ENCODE data around the gene SUPT20HL1. TPM values are rescaled to one million over a fixed set of nuclear protein-coding genes. Genes with fewer than 3 reads are reported as not detected.
"Not testable (repeated sequence)": the region's sequence is repeated elsewhere in the genome, so short reads cannot be mapped to it uniquely, and the experiment has no call there.

Gene SUPT20HL1
- total RNA-seq, 2 experiments from 2014 or later: 0.11 TPM; not detected in 1

DNA sequence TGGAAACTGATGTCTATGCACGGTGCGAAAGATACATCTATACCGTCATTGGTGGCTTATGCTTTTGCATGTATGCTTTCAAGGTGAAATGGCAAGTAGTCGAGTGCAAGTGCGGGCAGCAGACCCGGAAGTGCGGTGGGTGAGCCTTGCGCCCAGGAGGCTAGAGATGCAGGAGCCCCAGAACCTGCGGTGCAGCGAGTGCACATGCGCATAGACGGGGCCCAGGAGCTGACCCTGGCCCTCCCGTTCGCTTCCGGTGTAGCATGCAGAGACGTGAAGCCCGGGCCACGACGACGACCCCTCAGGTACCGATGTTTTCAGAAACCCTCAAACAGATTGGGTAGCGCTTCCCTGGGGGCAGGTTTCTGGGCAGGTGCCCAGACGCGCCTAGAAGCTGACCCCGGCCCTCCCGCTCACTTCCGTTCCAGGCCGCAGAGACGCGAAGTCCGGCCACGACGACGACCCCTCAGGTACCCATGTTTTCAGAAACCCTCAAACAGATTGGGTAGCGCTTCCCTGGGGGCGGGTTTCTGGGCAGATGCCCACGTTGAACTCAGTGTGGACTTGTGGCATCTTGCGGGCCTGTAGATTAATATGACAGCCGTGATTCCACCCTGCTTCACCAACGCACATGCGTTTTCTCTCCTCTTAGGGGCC is 1.8 kb downstream of the SUPT20HL1 start:
- CTCF ChIA-PET, POLR2A ChIA-PET: not testable (repeated sequence)

DNA sequence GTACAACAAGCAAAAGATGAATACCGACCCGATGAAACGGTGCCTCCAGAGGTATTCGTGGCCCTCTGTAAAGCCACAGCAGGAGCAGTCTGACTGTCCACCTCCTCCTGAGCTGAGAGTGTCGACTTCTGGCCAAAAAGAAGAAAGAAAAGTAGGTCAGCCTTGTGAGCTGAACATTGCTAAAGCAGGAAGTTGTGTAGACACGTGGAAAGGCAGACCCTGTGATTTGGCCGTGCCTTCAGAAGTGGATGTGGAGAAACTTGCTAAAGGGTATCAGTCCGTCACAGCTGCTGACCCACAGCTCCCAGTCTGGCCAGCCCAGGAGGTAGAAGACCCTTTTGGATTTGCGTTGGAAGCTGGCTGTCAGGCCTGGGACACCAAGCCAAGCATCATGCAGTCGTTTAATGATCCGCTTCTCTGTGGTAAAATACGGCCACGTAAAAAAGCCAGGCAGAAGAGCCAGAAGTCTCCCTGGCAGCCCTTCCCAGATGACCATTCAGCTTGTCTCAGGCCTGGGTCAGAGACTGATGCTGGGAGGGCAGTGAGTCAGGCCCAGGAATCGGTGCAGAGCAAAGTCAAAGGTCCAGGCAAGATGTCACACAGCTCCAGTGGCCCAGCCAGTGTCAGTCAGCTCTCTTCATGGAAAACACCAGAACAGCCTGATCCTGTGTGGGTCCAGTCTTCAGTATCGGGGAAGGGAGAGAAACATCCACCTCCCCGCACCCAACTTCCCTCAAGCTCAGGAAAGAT is 3.2 kb downstream of the SUPT20HL1 start:
- POLR2A ChIA-PET, CTCF ChIA-PET: not testable (repeated sequence)

DNA sequence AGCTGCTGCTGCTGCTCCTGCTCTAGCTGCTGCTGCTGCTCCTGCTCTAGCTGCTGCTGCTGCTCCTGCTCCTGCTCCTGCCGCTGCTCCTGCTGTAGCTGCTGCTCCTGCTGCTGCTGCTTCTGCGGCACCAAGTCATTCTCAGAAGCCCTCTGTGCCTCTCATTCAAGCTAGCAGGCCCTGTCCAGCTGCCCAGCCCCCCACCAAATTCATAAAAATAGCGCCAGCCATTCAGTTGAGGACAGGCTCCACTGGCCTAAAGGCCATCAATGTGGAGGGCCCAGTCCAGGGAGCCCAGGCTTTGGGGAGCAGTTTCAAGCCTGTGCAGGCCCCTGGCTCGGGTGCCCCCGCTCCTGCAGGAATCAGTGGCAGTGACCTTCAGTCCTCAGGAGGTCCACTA is 3.9 kb downstream of the SUPT20HL1 start:
- CTCF ChIA-PET: no interaction called here
- POLR2A ChIA-PET: no interaction called here

DNA sequence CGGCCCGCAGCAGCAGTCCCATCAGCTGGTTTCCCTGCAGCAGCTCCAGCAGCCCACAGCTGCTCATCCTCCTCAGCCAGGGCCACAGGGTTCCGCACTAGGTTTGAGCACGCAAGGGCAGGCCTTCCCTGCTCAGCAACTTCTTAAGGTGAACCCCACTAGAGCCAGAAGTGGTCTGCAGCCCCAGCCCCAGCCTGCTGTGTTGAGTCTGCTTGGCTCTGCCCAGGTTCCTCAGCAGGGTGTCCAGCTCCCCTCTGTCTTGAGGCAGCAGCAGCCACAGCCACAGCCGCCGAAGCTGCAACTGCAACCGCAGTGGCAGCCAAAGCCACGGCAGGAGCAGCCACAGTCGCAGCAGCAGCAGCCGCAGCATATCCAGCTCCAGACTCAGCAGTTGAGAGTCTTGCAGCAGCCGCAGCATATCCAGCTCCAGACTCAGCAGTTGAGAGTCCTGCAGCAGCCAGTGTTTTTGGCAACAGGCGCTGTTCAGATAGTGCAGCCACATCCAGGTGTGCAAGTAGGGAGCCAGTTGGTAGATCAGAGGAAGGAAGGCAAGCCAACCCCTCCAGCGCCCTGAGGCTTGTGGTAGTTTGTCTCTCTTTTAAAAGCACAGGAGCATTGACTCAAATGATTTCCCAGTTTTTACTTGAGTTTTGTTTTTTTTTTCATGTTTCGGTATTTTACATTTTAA is 4.6 kb downstream of the SUPT20HL1 start:
- ChIA-PET CTCF (no interaction called here), POLR2A (no interaction called here)

DNA sequence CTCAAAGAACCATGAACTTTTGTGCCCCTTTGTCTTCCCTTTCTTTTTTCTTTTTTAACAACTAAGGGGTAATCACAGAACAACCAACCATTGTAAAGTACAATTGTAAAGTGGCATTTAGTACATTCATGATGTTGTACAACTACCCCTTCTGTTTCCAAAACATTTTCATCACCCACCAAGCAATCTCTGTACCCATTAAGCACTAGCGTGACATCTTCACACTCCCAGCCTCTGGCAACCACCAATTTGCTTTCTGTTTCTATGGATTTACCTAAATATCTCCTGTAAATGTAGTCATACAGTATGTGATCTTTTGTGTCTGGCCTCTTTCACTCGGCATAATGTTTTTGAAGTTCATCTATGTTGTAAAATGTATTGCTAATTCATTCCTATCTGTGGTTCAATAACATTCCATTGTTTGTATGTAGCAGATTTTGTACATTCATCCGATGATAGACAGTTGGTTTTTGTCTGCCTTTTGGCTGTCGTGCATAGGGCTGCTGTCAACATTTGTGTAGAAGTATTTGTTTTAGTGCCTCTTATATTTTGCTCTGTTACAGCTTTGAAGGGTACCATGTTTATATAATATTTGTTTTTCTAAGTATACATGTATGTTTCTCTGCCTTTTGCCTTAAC is 6.4 kb downstream of the SUPT20HL1 start:
- CTCF ChIA-PET, POLR2A ChIA-PET: not testable (repeated sequence)

DNA sequence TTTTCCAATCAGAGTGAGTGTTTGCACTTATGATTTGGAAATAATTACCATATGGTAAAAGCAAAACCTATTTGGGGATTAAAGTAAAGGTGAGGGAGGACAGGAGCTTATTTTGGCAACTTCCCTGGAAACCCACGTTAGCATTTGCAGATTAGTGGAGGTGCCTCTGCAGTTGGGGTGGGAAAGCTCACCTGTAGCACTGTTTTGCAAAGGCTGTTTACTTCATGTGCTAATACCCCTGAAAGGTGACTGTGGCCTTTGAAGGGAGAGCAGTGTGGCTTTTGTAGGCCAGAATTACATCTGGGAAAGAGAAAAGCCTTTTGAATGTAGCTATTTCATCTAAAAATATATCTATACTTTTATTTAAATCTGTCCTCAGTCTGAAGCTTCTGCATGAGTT is 9.4 kb downstream of the SUPT20HL1 start:
- ChIA-PET POLR2A (no interaction called here), CTCF (no interaction called here)

DNA sequence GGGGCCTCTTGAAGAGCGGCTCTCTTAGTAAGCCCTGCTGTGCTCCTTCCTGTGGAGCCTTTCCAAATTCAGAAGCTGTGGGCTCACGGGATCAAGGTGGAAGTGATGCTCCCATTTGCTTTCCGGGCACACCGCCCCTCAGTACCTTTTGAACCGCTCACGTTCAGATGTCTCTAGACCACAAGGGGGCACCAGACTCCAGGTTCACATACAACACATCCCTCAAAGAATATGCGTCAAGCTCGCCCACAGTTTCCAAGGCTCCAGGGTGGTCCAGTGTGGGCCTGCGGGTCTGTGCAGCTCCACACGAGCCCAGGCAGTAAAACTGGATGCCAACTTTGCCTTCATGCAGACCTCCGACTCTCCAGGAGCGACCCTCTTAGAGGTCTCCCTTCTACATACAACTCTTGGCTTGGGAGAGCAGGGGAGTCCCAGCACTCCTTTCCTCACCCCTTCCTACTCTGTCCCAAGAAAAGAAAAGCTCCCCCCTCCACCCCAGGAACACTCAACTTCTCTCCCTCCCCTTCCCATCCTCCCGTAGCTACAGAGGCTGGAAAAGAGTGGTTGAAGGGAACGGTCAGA is 11.0 kb downstream of the SUPT20HL1 start:
- POLR2A ChIA-PET: no interaction called here
- CTCF ChIA-PET: interaction anchor here (0.6 to 1.4 kb wide), 5 partner anchors 18 to 190 kb away, joined by 3 to 5 read pairs (median 3); no protein-coding TSS in a partner anchor

DNA sequence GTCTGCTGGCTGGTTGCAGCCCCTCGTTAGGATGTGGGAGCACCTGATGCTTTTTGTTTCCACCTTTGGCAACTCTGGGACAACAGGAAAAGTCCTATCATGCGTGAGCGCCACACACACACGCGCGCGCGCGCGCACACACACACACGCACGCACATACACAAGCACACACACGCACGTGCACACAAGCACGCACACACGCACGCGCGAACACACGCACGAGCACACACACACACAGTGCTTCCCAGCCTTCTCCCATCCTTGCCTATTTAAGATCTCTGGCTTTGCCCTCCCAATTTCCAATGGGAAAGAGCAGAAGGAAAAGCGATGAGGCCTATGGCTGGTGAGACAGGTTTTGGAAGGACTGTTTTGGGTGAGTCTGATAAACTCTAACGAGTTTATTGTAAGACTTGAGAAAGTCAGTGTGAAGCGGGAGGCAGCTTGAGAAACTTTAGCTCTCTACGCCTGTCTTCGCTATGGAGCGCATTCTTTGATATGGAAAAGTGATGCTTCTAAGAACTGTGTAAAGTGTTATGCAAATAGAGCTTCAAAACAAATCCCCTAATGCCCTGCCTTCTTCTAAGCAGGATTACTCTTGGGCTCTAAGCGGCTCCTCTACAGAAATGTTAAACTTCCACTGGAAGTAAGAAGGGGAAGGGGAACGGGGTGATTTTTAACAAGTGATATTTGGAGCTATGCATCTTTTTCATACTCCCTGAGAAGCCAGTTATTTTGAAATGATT is 11.8 kb downstream of the SUPT20HL1 start:
- CTCF ChIA-PET: interaction anchor here (0.6 to 1.1 kb wide), 4 partner anchors 19 to 127 kb away, joined by 3 to 5 read pairs (median 4); no protein-coding TSS in a partner anchor
- POLR2A ChIA-PET: no interaction called here

DNA sequence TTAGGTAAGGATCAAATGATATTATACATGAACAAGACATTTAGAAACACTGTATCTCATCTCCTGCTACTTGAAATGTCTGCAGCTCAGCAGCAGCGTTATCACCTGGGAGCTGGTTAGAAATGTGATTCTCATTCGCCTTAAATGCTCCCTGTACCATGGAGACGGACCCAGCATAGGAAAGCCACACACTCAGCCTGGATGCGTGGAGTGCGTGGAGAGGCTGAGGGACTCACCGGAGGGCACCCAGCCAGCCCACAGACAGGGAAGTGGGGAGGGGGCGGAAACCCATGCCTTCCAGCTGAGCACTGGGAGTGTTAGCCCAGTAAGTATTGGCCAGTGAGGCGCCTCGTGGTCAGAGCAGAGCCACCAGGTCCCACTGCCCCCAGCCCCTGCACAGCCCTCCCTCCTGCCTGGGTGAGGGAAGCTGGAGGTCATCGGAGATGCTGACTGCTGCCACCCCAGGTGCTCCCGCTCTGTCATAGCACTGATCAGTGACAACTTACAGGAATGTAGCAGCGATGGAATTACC is 15.2 kb downstream of the SUPT20HL1 start:
- POLR2A ChIA-PET: no interaction called here
- CTCF ChIA-PET: no interaction called here

DNA sequence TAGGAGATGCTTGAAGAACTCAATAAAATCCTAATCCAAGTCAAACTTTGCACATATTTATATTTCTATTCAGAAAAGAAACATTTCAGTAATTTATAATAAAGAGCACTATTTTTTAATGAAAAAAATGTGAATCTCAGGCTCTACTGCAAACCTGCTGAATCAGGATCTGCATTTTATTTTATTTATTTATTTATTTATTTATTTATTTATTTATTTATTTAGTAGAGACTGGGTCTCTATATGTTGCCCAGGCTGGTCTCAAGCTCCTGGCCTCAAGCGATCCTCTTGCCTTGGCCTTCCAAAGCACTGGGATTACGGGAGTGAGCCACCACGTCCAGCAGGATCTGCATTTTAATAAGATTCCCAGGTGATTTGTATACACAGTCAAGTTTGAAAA is 16.0 kb downstream of the SUPT20HL1 start:
- POLR2A ChIA-PET: no interaction called here
- CTCF ChIA-PET: no interaction called here

DNA sequence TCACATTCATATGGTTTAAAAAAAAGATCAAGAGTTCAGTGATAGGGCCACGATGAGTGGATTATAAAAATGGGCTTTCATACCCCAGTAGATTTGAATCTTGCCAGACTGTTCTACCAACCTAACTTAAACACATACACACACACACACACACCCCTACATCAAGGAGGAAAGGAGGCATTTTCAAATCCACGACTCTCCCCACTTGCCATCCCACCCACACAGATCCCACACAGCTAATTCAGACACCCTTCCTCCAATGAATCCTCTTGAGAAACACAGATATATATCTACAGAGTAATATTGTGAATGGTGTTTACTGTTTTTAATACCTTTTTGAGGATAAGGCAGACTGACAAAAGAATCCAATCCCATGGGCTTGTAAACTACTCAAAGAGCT is 16.8 kb downstream of the SUPT20HL1 start:
- POLR2A ChIA-PET: no interaction called here
- CTCF ChIA-PET: no interaction called here

DNA sequence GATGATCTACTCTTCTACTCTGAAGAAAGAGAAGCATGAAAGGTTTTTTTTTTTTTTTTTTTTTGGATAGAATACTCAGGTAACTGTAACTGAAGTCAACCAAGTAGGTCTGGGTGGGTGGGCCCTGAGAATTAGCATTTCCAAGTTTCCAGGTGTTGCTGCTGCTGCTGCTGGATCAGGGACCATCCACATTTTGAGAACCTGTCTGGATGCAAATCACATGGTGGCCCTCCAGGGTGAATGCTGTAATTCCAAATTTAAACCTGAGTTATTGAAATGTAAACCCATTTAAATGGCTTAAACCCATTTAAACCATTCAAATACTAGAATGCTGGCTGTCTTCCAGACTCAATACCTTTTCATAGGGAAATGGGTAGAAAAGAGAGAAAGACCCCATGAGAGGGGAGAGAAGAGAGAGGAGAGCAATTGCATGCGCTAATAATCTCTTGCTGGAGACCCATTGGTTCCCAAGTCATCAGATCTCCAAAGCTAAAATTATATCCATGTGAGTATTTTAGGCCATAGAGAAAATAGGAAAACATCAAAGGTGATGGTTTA is 17.6 kb downstream of the SUPT20HL1 start:
- CTCF ChIA-PET: no interaction called here
- POLR2A ChIA-PET: no interaction called here

DNA sequence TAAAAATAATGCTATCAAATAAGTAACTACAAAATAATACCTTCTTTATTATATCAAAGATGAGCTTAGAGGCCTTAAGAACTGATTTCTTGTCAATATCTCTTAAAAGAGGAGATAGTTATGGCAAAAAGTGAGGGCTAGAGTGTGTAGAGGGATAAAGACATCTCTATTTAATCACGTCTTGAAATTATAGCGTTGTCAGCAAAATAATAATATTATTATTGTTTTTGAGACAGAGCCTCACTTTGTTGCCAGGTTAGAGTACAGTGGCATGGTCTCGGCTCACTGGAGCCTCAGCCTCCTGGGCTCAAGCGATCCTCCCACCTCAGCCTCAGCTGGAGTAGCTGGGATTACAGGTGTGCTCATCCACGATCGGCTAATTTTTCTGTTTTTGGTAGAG is 18.3 kb downstream of the SUPT20HL1 start:
- POLR2A ChIA-PET: no interaction called here
- CTCF ChIA-PET: no interaction called here

DNA sequence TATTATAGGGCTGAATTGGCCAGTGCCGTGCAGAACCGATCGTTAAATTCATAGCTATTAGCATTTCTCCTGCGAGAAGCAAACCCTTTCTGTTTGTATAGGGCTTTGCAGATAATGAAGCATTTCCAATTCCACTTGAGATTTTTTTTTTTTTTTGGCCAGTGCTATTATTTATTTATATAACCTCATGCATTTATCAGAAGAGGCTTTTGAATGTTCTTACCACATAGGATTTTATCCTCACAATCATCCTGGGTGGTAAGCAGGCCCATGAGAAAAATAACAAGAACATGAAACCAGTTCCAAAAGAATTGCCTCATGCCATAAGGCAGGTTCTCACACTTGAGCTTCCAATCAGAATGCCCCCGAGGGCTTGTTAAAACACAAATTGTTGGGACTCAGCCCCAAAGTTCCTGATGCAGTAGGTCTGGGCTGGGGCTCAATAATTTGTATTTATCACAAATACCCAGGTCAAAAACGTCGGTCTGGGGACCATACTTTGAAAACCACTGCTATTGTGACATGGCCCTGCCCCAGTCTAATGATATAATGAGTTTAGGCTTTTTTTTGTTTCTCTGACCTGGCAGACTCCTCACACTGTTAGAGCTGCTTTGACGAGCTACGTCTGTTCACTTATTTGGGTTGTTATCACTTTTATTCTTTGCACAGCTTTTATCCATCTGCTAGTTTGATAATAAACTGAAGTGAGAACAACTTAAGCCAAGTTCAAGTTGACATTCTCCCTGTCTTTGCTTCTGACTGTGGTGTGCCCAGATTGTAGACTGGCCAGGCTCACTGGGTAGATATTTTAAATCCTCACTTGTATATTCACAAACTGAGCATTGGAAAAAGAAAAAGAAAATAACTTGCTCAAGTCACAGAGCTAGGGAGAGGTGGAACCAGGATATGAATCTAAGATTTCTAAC is 20.1 kb downstream of the SUPT20HL1 start:
- ChIA-PET CTCF (no interaction called here), POLR2A (no interaction called here)

DNA sequence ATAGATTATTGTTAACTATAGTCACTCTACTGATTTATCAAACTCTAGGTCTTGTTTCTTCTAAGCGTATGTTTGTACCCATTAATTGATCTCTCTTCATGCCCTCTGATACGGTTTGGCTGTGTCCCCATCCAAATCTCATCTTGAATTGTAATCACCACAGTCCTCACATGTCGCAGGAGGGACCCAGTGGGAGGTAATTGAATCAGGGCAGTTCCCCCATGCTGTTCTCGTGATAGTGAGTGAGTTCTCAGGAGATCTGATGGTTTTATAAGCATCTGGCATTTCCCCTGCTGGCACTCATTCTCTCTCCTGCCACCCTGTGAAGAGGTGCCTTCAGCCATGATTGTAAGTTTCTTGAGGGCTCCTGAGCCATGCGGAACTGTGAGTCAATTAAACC is 21.9 kb downstream of the SUPT20HL1 start:
- CTCF ChIA-PET, POLR2A ChIA-PET: not testable (repeated sequence)

DNA sequence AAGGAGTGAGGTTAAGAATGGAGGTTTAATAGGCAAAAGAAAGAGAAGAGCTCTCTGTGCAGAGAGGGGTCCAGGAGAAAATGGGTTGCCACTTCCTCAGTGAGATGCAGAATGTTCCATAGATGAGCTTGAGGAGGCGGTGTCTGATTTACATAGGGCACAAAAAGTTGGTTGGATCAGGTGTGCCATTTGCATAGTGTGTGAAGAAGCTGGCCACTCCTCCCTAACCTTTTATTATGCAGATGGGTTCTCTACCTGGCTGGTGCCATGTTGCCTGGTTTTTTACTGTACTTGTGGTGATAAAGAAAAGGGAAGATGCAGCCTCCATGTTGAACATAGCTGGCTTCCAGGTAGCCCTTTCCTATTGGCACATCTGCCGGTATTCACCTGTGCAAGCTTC is 27.3 kb downstream of the SUPT20HL1 start:
- CTCF ChIA-PET: no interaction called here
- POLR2A ChIA-PET: no interaction called here

DNA sequence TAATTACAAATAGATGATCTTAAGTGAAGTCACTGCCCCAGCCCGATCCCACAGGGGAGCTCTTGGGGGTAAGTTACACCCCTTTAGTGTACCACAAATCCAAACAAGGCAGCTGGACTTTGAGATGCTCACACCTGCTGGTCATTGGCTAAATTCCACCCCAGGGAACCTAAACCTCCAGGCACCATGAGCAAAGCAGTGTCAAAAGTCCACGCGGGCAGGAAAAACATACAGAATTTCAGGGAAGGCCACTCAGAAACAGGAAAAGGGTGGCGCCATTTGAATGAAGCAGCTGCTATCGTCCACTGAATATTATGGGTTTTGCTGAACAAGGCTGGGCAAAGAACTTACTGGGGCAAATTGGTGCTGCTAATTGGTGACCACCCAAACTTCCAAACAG is 30.9 kb downstream of the SUPT20HL1 start:
- ChIA-PET CTCF (no interaction called here), POLR2A (no interaction called here)

DNA sequence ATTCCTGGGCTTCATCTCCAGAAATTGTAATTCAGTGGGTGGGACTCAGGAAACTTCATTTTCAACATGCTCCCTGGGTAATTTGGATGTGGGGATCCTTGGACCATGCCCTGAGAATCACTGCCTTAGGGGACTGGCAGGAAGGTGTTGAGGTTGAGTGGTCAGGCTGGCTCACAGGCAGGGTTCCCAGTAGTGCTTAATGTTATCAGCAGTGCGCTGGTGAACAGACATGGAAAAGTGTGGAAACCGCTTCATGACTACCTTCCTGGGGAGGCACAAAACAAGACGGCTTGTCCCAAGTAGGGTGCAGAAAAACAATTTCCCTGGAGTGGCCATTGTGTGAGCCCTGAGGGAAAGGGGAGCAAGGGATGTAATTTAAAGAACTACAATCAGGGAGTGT is 31.4 kb downstream of the SUPT20HL1 start:
- POLR2A ChIA-PET: no interaction called here
- CTCF ChIA-PET: no interaction called here

Data from activated CD8-positive, alpha-beta memory T cell treated with anti-CD3 and anti-CD28 coated beads for 36 hours (primary cell).